ENCODE measurements around the gene MSH5. TPM values are rescaled to one million over a fixed set of nuclear protein-coding genes. Genes with fewer than 3 reads are reported as not detected.
A peak's percentile ranks its signal among the peaks of the same experiment; 100 is the strongest.

The MSH5 gene
- total and polyA plus RNA-seq, 9 of the 15 experiments (the other 6 are each of a cell fraction or from before 2014, with no cell fraction given), result 12.5 to 104 (median 46.6) TPM

DNA sequence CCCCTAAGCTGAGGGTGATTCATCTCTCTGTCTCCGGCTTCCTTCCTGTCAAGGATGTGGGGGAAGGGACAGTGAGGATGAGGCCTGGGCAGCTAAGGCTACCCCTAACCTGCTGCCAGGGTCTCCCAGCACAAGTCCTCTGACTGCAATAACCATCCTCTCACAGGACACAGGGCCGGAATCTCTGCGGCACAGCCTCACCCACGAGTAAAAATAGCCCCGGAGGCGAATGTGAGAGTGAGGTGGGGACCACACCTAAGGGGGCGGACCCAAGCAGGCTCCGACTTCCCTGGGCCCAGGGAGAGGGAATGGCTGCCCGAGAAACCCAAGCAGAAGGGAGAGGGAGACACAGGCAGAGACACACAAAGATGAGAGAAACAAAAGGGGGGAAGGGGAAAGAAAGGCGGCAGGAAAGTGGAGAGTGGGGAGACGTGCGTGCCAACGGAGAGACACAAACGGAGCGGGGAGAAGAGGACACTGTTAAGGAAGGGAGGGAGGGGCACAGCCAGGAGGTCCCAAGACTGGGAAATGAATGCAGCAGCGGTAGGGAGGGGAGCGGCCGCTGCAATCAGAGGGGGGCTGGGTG is 4.9 kb upstream of the MSH5 start:
- Histone ChIP-seq H3K4me3 (peak overlapping the region; percentile 77), H2AFZ (ENCODE audit: low read depth, low read length) (no peak overlapping the region), H3K9me3 (replicated peaks; ENCODE audit: control insufficient read depth, insufficient read depth, low read depth, low read length) (no peaks in the 10 kb centered on the region), H3K36me3 (ENCODE audit: control insufficient read depth, insufficient read depth, low read length) (peaks cover 56% of the 10 kb centered on the region), H4K20me1 (replicated peaks; ENCODE audit: control insufficient read depth, insufficient read depth, low read length) (peaks cover 24% of the 10 kb centered on the region), H3K4me1 (replicated peaks in 1 of 2; ENCODE audit: control insufficient read depth in 2 of 2, insufficient read depth in 2 of 2, low read length in 2 of 2) (peaks cover 43 to 54% of the 10 kb centered on the region in 2 experiments), H3K9me1 (ENCODE audit: control insufficient read depth, insufficient read depth, low read length) (no peaks in the 10 kb centered on the region), H3K9ac (ENCODE audit: insufficient read depth in 1 of 2, low read depth in 2 of 2, low read length in 2 of 2) (peak overlapping the region; percentile 99), H3K27me3 (ENCODE audit: control insufficient read depth in 2 of 2, insufficient read depth in 2 of 2, low read length in 2 of 2) (no peaks in the 10 kb centered on the region), H3K27ac (ENCODE audit: extremely low read depth, low read depth, low read length) (peak overlapping the region; percentile 95), H3K4me2 (ENCODE audit: insufficient read depth, low read length) (peak overlapping the region; percentile 100), H3K79me2 (ENCODE audit: control insufficient read depth, insufficient read depth, low read length) (peaks cover 79% of the 10 kb centered on the region)
- peak; percentile 48 for ATAC-seq
- in situ Hi-C loops (cut with MboI) (no loop called here), intact Hi-C loops (cut with micrococcal nuclease) (loop anchor here (1.0 to 10.0 kb wide), 4 partner anchors 32 to 240 kb away; partner anchors contain the start of genes ABHD16A, DXO and VARS1)
- FAIRE-seq, result peak; percentile 86
- BruUV-seq (replicated peaks), result no TSS peak
- CTCF ChIA-PET (ENCODE audit: low intra/inter-chr PET ratio), result interaction anchor here (0.5 kb wide), 1 partner anchor 129 kb away, joined by 4 read pairs; no protein-coding TSS in a partner anchor
- WGBS (ENCODE audit: insufficient coverage, low coverage, missing lambda C conversion rate), result under 1% methylated on average over 18 of the region's 18 CpGs
- POLR2A ChIA-PET, result interaction anchor here (0.5 to 13.1 kb wide), 27 partner anchors 9 to 216 kb away, joined by 3 to 236 read pairs (median 4); partner anchors contain the start of genes ABHD16A, BAG6, C6orf47 and CSNK2B
- DNase-seq (ENCODE audit: extremely low read depth in 1 of 4, low spot score in 3 of 4), result peak; percentile 85 to 96 (median 90)
- TF ChIP-seq ATF7 (IDR thresholded peaks at IDR 0.05) (no peak), SMARCE1 (IDR thresholded peaks at IDR 0.05) (no peak), ELF1 (tag; IDR thresholded peaks at IDR 0.05) (no peak), ZNF121 (CRISPR knock-in tag; conservative IDR thresholded peaks at IDR 0.05) (no peak), CBX8 (IDR thresholded peaks at IDR 0.05; ENCODE audit: borderline replicate concordance, extremely low read depth, low read depth, low read length, poor library complexity, severe bottlenecking) (no peak), CBFB (CRISPR knock-in tag; IDR thresholded peaks at IDR 0.05) (peak; percentile 72; the same call in 1 of the 2 replicates), MTA3 (IDR thresholded peaks at IDR 0.05; ENCODE audit: borderline replicate concordance) (no peak), ZNF134 (CRISPR knock-in tag; conservative IDR thresholded peaks at IDR 0.05) (no peak), ERF (CRISPR knock-in tag; IDR thresholded peaks at IDR 0.05) (0 out of 2 replicates have a peak, but pooled peaks have one; percentile 10), SMARCB1 (IDR thresholded peaks at IDR 0.05; ENCODE audit: insufficient read length, low read depth) (no peak), BDP1 (IDR thresholded peaks at IDR 0.05; ENCODE audit: insufficient read depth, insufficient read length) (no peak), CHD1 (IDR thresholded peaks at IDR 0.05; ENCODE audit: low read length) (peak; percentile 93), TAF7 (tag; IDR thresholded peaks at IDR 0.05) (peak; percentile 86), BCL6 (CRISPR knock-in tag; IDR thresholded peaks at IDR 0.05) (no peak), KHSRP (IDR thresholded peaks at IDR 0.05) (no peak), PTRF (tag; IDR thresholded peaks at IDR 0.05) (no peak), POU5F1 (IDR thresholded peaks at IDR 0.05; ENCODE audit: borderline replicate concordance, low read depth, low read length, partially characterized antibody) (no peak), TAF15 (IDR thresholded peaks at IDR 0.05; ENCODE audit: low read depth, low read length) (no peak)
- TF ChIP-seq, protein P1, sequence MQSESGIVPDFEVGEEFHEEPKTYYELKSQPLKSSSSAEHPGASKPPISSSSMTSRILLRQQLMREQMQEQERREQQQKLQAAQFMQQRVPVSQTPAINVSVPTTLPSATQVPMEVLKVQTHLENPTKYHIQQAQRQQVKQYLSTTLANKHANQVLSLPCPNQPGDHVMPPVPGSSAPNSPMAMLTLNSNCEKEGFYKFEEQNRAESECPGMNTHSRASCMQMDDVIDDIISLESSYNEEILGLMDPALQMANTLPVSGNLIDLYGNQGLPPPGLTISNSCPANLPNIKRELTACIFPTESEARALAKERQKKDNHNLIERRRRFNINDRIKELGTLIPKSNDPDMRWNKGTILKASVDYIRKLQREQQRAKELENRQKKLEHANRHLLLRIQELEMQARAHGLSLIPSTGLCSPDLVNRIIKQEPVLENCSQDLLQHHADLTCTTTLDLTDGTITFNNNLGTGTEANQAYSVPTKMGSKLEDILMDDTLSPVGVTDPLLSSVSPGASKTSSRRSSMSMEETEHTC (IDR thresholded peaks at IDR 0.05), result no peak
- TF ChIP-seq, protein P2, sequence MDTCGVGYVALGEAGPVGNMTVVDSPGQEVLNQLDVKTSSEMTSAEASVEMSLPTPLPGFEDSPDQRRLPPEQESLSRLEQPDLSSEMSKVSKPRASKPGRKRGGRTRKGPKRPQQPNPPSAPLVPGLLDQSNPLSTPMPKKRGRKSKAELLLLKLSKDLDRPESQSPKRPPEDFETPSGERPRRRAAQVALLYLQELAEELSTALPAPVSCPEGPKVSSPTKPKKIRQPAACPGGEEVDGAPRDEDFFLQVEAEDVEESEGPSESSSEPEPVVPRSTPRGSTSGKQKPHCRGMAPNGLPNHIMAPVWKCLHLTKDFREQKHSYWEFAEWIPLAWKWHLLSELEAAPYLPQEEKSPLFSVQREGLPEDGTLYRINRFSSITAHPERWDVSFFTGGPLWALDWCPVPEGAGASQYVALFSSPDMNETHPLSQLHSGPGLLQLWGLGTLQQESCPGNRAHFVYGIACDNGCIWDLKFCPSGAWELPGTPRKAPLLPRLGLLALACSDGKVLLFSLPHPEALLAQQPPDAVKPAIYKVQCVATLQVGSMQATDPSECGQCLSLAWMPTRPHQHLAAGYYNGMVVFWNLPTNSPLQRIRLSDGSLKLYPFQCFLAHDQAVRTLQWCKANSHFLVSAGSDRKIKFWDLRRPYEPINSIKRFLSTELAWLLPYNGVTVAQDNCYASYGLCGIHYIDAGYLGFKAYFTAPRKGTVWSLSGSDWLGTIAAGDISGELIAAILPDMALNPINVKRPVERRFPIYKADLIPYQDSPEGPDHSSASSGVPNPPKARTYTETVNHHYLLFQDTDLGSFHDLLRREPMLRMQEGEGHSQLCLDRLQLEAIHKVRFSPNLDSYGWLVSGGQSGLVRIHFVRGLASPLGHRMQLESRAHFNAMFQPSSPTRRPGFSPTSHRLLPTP (IDR thresholded peaks at IDR 0.05; ENCODE audit: borderline replicate concordance, extremely low read depth, insufficient read length), result no peak
